Measurements from ENCODE around the gene ALDH2.

DNA sequence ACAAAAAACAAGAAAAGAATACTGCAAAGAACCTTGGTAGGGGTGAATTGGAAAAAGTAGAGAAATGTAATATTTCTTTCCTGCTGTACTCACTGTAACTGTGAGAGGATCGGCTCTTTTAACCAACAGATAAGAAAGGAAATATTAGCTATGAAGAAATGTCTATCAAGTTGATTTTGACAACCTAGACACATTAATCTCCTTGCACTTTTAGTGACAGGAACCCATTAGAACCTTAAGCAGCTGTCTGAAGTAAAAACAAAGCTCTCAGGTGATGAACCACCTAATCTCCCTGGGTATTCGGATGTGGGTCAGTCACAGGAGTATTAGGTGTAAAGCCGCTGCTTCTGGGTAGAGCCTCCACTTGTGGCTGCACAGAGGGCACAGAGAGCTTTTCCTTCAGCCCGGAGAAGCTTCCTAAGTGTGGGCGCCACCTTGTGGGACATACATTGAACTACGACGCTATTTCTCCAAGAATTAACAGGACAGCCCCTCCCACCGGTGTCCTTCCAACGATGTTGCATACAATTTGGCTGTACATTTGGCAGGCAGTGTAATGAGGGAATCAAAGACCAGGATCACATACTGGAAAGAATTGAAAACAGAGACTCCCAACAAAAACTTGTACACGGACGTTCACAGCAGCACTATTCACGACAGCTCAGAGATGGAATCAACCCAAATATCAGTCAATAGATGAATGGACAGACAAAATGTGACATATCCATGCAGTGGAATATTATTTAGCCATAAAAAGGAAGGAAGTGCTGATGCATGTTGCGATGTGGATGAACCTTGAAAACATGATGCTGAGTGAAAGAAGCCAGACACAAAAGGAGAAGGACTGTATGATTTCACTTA is 46.4 kb downstream of the ALDH2 start:
- TF ChIP-seq, protein P1, sequence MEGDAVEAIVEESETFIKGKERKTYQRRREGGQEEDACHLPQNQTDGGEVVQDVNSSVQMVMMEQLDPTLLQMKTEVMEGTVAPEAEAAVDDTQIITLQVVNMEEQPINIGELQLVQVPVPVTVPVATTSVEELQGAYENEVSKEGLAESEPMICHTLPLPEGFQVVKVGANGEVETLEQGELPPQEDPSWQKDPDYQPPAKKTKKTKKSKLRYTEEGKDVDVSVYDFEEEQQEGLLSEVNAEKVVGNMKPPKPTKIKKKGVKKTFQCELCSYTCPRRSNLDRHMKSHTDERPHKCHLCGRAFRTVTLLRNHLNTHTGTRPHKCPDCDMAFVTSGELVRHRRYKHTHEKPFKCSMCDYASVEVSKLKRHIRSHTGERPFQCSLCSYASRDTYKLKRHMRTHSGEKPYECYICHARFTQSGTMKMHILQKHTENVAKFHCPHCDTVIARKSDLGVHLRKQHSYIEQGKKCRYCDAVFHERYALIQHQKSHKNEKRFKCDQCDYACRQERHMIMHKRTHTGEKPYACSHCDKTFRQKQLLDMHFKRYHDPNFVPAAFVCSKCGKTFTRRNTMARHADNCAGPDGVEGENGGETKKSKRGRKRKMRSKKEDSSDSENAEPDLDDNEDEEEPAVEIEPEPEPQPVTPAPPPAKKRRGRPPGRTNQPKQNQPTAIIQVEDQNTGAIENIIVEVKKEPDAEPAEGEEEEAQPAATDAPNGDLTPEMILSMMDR (IDR thresholded peaks at IDR 0.05): peak; percentile 78
- no peak for TF ChIP-seq MEF2A (IDR thresholded peaks at IDR 0.05; ENCODE audit: borderline replicate concordance, low read depth)
- no peak for TF ChIP-seq TEAD4 (IDR thresholded peaks at IDR 0.05; ENCODE audit: borderline replicate concordance, insufficient read depth)
- no peak for TF ChIP-seq MXI1 (IDR thresholded peaks at IDR 0.05; ENCODE audit: low read depth, low read length)
- peak; percentile 84 for TF ChIP-seq RAD21 (IDR thresholded peaks at IDR 0.05; ENCODE audit: low read length)
- no peak for TF ChIP-seq RFX5 (IDR thresholded peaks at IDR 0.05; ENCODE audit: low read length)
- peak; percentile 88 for TF ChIP-seq SMC3 (IDR thresholded peaks at IDR 0.05; ENCODE audit: low read depth, low read length)
- TF ChIP-seq POLR2AphosphoS5 (IDR thresholded peaks at IDR 0.05; ENCODE audit: low read depth, low read length): no peak
- no peak for TF ChIP-seq EP300 (IDR thresholded peaks at IDR 0.05; ENCODE audit: borderline replicate concordance in 1 of 2, low read depth in 1 of 2, low read length in 1 of 2)
- TF ChIP-seq, protein P2, sequence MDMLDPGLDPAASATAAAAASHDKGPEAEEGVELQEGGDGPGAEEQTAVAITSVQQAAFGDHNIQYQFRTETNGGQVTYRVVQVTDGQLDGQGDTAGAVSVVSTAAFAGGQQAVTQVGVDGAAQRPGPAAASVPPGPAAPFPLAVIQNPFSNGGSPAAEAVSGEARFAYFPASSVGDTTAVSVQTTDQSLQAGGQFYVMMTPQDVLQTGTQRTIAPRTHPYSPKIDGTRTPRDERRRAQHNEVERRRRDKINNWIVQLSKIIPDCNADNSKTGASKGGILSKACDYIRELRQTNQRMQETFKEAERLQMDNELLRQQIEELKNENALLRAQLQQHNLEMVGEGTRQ (IDR thresholded peaks at IDR 0.05; ENCODE audit: borderline replicate concordance, low read depth, low read length): no peak
- TF ChIP-seq GATA2 (CRISPR knock-in tag; IDR thresholded peaks at IDR 0.05): no peak
- TF ChIP-seq, protein P3, sequence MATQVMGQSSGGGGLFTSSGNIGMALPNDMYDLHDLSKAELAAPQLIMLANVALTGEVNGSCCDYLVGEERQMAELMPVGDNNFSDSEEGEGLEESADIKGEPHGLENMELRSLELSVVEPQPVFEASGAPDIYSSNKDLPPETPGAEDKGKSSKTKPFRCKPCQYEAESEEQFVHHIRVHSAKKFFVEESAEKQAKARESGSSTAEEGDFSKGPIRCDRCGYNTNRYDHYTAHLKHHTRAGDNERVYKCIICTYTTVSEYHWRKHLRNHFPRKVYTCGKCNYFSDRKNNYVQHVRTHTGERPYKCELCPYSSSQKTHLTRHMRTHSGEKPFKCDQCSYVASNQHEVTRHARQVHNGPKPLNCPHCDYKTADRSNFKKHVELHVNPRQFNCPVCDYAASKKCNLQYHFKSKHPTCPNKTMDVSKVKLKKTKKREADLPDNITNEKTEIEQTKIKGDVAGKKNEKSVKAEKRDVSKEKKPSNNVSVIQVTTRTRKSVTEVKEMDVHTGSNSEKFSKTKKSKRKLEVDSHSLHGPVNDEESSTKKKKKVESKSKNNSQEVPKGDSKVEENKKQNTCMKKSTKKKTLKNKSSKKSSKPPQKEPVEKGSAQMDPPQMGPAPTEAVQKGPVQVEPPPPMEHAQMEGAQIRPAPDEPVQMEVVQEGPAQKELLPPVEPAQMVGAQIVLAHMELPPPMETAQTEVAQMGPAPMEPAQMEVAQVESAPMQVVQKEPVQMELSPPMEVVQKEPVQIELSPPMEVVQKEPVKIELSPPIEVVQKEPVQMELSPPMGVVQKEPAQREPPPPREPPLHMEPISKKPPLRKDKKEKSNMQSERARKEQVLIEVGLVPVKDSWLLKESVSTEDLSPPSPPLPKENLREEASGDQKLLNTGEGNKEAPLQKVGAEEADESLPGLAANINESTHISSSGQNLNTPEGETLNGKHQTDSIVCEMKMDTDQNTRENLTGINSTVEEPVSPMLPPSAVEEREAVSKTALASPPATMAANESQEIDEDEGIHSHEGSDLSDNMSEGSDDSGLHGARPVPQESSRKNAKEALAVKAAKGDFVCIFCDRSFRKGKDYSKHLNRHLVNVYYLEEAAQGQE (IDR thresholded peaks at IDR 0.05; ENCODE audit: low read depth, low read length): no peak
